CD4-positive, CD25-positive, alpha-beta regulatory T cell (primary cell): ENCODE data around the gene IFNA14. TPM values are rescaled to one million over a fixed set of nuclear protein-coding genes. Genes with fewer than 3 reads are reported as not detected.
A peak's percentile ranks its signal among the peaks of the same experiment; 100 is the strongest.
"Not testable (repeated sequence)": the region's sequence is repeated elsewhere in the genome, so short reads cannot be mapped to it uniquely, and the experiment has no call there.

Experiments used
- ATAC-seq, 2 donors: fragments of 150-1000 bp; cut with Tn5 transposase; one replicate each; pipeline ENCODE4 v1.10.0; 2021; ENCODE audit warnings: low read depth in 2 of 2, moderate number of reproducible peaks in 2 of 2, moderate library complexity in 1 of 2
- DNase-seq, 3 donors: peaks; one replicate each; pipeline versions ENCODE4 v3.0.0 to v3.0.0-alpha.2; 2012 to 2022; ENCODE audit warnings: mixed read lengths in 1 of 3
- H3K27ac ChIP-seq: one replicate; pipeline ENCODE4 v1.7.0; 2013; ENCODE audit warnings: mild to moderate bottlenecking, low read length; ENCODE audit not compliant: insufficient read depth, poor library complexity, severe bottlenecking
- H3K27me3 ChIP-seq: one replicate; pipeline ENCODE4 v1.7.0; 2013; ENCODE audit warnings: low read length; ENCODE audit not compliant: control insufficient read depth, insufficient read depth
- H3K36me3 ChIP-seq: one replicate; pipeline ENCODE4 v1.7.0; 2013; ENCODE audit warnings: mild to moderate bottlenecking, low read length, moderate library complexity; ENCODE audit not compliant: control insufficient read depth, insufficient read depth
- H3K4me1 ChIP-seq: 2 replicates; pipeline ENCODE4 v1.7.0; 2013; ENCODE audit warnings: mild to moderate bottlenecking, low read length; ENCODE audit not compliant: insufficient read depth, control insufficient read depth, poor library complexity, severe bottlenecking
- H3K4me3 ChIP-seq: one replicate; pipeline ENCODE4 v1.7.0; 2013; ENCODE audit warnings: low read depth, mild to moderate bottlenecking, low read length, moderate library complexity
- H3K9me3 ChIP-seq, 2 experiments: 1 replicate in 1 of 2; 2 replicates in 1 of 2; pipeline ENCODE4 v1.7.0; 2013; ENCODE audit warnings: low read length in 2 of 2, mild to moderate bottlenecking in 1 of 2, moderate library complexity in 1 of 2; ENCODE audit not compliant: control insufficient read depth in 2 of 2
- H3K27ac Mint-ChIP-seq, 3 donors: one replicate each; pipeline ENCODE4 v1.8.0; 2020 to 2022; ENCODE audit warnings: mild to moderate bottlenecking in 3 of 3, mixed read lengths in 3 of 3, moderate library complexity in 2 of 3
- H3K27me3 Mint-ChIP-seq: one replicate; pipeline ENCODE4 v1.8.0; 2022; ENCODE audit warnings: mild to moderate bottlenecking, mixed read lengths
- H3K36me3 Mint-ChIP-seq: one replicate; pipeline ENCODE4 v1.8.0; 2020; ENCODE audit warnings: mixed read lengths
- H3K4me1 Mint-ChIP-seq, 4 donors: one replicate each; pipeline ENCODE4 v1.8.0; 2020 to 2022; ENCODE audit warnings: mixed read lengths in 4 of 4, mild to moderate bottlenecking in 1 of 4
- H3K4me3 Mint-ChIP-seq, 4 donors: one replicate each; pipeline ENCODE4 v1.8.0; 2020 to 2022; ENCODE audit warnings: mild to moderate bottlenecking in 4 of 4, mixed read lengths in 4 of 4, moderate library complexity in 3 of 4
- H3K9me3 Mint-ChIP-seq, 7 donors: one replicate each; pipeline ENCODE4 v1.8.0; 2020 to 2022; ENCODE audit warnings: mixed read lengths in 7 of 7, mild to moderate bottlenecking in 3 of 7, moderate library complexity in 2 of 7
- polyA plus RNA-seq, 4 donors: library from polyadenylated mRNA; unstranded; fragments of 300-500 nt; fragmentation: Illumina TruSeq; gene quantifications; one replicate each; pipeline ENCODE4 v1.2.3, GENCODE V29; 2021
- total RNA-seq: library from RNA; stranded (reverse); gene quantifications from one replicate; pipeline ENCODE4 v1.2.3, GENCODE V29; 2022

Gene IFNA14
- total and polyA plus RNA-seq, 5 donors from 2014 or later = not detected

DNA sequence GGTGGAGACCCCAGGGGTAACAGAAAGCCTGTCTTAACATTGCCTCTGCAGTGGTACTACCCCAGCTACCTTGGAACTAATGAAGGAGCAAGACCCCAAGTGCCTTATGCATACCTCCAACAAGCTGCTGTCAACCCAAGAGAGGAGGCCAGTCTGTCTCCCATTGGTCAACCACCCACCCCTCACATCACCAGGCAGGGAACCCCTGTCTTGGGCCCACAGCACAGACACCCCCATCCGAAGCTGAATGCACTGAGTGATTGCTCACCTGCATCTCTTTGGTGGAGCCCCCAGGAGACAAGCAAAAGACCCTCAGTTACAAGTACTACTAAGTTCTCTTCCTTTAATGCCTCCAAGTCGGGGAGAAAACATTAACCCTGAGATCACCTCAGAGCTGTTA, 27.6 kb downstream of the IFNA14 start:
- peaks cover 28% of the 10 kb centered on the region for H3K27me3 Mint-ChIP-seq
- H3K9me3 Mint-ChIP-seq, H3K4me1 Mint-ChIP-seq, H3K4me1 ChIP-seq, H3K27me3 ChIP-seq, H3K4me3 Mint-ChIP-seq, H3K27ac ChIP-seq, H3K4me3 ChIP-seq, DNase-seq, ATAC-seq, H3K36me3 ChIP-seq, H3K9me3 ChIP-seq, H3K36me3 Mint-ChIP-seq, H3K27ac Mint-ChIP-seq: not testable (repeated sequence)

DNA sequence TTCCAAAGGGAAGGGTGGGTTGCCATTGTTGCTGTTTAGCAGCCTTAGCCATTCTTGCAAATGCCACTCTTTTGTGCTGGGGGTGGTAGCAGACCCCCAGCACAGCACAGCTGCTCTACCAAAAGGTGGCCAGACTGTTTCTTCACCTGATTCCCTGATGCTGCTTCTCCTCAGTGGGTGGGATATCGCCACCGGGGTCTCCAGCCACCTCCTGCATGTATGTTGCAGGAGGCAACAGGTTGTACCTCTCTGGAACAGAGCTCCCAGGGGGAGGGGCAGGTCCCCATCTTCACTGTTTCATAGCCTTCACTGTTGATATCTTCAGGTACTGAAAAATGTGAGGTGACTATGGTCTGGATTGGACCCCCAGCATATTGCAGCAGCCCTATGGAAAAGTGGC, 29.0 kb downstream of the IFNA14 start:
- H3K4me3 ChIP-seq, H3K36me3 Mint-ChIP-seq, H3K27ac ChIP-seq, H3K27ac Mint-ChIP-seq, ATAC-seq, H3K9me3 ChIP-seq, DNase-seq, H3K4me3 Mint-ChIP-seq, H3K9me3 Mint-ChIP-seq, H3K4me1 ChIP-seq, H3K36me3 ChIP-seq, H3K27me3 ChIP-seq, H3K4me1 Mint-ChIP-seq: not testable (repeated sequence)
- peaks cover 26% of the 10 kb centered on the region for H3K27me3 Mint-ChIP-seq

DNA sequence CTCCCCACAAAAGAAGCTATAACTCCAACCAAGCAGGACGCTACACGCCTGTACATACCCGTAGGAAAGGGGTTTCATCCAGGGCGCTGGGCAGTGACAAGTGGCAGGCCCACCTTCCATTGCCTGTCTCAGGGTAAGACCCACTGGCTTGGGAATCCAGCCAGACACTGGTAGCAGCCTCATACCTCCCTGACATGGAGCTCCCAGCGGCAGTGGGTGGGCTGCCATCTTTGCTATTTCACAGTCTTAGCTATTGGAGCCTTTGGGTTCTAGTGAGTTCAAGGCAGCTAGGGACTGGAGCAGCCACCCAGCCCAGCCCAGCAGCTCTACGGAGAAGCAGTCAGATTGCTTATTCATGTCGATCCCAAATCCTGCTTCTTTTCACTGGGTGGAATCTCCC, 29.5 kb downstream of the IFNA14 start:
- peaks cover 25% of the 10 kb centered on the region for H3K27me3 Mint-ChIP-seq
- Histone ChIP-seq H3K27ac (no peak overlapping the region), H3K4me1 (no peaks in the 10 kb centered on the region), H3K27me3 (no peaks in the 10 kb centered on the region), H3K9me3 (no peaks in the 10 kb centered on the region), H3K4me3 (no peak overlapping the region), H3K36me3 (no peaks in the 10 kb centered on the region)
- peaks cover 0 to 4% (median 2%) of the 10 kb centered on the region in 4 donors for H3K4me1 Mint-ChIP-seq
- no peak for ATAC-seq
- no peak overlapping the region for H3K4me3 Mint-ChIP-seq
- H3K36me3 Mint-ChIP-seq = no peaks in the 10 kb centered on the region
- H3K9me3 Mint-ChIP-seq = no peaks in the 10 kb centered on the region
- no peak for DNase-seq
- no peak overlapping the region for H3K27ac Mint-ChIP-seq

DNA sequence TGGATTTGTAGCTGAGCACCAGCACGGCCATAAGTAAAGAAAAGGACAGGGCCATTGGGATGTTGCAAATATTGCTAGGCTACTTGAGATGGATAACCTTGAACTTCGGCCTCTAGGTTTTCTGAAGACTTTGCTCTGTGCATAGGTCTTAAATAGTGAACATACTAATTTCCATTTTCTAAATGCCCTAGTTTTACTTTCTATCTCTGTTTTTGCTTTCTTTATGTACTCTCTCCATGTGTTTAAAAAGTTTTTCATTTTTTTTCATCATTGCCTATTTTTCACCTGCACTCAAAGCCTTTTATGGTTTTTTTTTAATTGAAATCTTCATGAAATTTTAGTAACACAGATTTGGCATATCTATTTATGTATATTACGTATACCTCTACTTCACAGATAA, 32.8 kb downstream of the IFNA14 start, which contains the start of gene IFNA10:
Gene IFNA10, minus strand, starts transcription at position 101 of the 400 bp plus-strand sequence. Its CDS starts 46 bp downstream, at position 55.
- H3K4me3 Mint-ChIP-seq, ATAC-seq, DNase-seq: not testable (repeated sequence)

DNA sequence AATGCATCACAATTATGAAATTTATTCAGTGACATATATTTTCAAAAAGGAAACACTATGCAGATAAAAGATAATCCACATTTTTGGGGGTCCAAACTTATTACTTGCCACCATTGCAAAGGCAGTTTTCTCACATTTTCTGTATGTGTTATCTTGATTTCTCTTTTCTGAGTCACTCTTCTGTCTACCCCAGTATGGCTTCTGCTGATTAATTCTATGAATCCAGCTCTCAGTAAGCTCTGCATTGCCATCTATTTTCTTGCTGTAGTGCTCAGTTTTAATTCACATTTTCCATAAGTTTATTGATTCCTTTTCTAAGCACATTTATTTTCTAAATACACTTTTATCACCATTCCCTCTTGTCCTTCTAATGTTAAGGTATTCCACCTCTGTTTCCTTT, 34.6 kb downstream of the IFNA14 start:
- no peaks in the 10 kb centered on the region for H3K36me3 ChIP-seq
- no peak overlapping the region for H3K27ac Mint-ChIP-seq
- peaks cover 0 to 3% (median 0%) of the 10 kb centered on the region in 7 donors for H3K9me3 Mint-ChIP-seq
- no peaks in the 10 kb centered on the region for H3K4me1 ChIP-seq
- no peak overlapping the region for H3K4me3 Mint-ChIP-seq
- peaks cover 2% of the 10 kb centered on the region for H3K27me3 ChIP-seq
- DNase-seq = no peak
- ATAC-seq = no peak
- H3K27me3 Mint-ChIP-seq = peaks cover 24% of the 10 kb centered on the region
- H3K27ac ChIP-seq = no peak overlapping the region
- H3K4me1 Mint-ChIP-seq = no peaks in the 10 kb centered on the region
- no peak overlapping the region for H3K4me3 ChIP-seq
- no peaks in the 10 kb centered on the region for H3K36me3 Mint-ChIP-seq
- H3K9me3 ChIP-seq = no peaks in the 10 kb centered on the region

More for the DNA sequence above, 32.8 kb downstream of the IFNA14 start, which contains the start of gene IFNA10:
- H3K4me1 Mint-ChIP-seq, H3K36me3 Mint-ChIP-seq, H3K9me3 ChIP-seq, H3K4me1 ChIP-seq, H3K27me3 ChIP-seq, H3K27ac Mint-ChIP-seq, H3K36me3 ChIP-seq, H3K27ac ChIP-seq, H3K4me3 ChIP-seq, H3K9me3 Mint-ChIP-seq: not testable (repeated sequence)
- peaks cover 20% of the 10 kb centered on the region for H3K27me3 Mint-ChIP-seq

DNA sequence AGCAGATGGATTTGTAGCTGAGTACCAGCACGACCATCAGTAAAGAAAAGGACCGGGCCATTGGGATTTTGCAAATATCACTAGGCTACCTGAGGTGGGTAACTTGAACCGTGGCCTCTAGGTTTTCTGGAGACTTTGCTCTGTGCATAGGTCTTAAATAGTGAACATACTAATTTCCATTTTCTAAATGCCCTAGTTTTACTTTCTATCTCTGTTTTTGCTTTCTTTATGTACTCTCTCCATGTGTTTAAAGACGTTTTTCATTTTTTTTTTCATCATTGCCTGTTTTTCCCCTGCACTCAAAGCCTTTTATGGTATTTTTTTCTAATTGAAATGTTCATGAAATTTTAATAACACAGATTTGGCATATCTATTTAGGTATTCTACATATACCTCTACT, 37.7 kb downstream of the IFNA14 start, which contains the start of gene IFNA7:
Gene IFNA7, minus strand, starts transcription at position 101 of the 400 bp plus-strand sequence. Its CDS starts 40 bp downstream, at position 61.
- not testable (repeated sequence) for ATAC-seq, H3K36me3 ChIP-seq, H3K9me3 ChIP-seq, H3K9me3 Mint-ChIP-seq, H3K4me1 ChIP-seq, H3K27ac Mint-ChIP-seq, H3K4me3 Mint-ChIP-seq, H3K4me3 ChIP-seq, H3K4me1 Mint-ChIP-seq, H3K27ac ChIP-seq, H3K36me3 Mint-ChIP-seq, H3K27me3 ChIP-seq, DNase-seq
- peaks cover 23% of the 10 kb centered on the region for H3K27me3 Mint-ChIP-seq

DNA sequence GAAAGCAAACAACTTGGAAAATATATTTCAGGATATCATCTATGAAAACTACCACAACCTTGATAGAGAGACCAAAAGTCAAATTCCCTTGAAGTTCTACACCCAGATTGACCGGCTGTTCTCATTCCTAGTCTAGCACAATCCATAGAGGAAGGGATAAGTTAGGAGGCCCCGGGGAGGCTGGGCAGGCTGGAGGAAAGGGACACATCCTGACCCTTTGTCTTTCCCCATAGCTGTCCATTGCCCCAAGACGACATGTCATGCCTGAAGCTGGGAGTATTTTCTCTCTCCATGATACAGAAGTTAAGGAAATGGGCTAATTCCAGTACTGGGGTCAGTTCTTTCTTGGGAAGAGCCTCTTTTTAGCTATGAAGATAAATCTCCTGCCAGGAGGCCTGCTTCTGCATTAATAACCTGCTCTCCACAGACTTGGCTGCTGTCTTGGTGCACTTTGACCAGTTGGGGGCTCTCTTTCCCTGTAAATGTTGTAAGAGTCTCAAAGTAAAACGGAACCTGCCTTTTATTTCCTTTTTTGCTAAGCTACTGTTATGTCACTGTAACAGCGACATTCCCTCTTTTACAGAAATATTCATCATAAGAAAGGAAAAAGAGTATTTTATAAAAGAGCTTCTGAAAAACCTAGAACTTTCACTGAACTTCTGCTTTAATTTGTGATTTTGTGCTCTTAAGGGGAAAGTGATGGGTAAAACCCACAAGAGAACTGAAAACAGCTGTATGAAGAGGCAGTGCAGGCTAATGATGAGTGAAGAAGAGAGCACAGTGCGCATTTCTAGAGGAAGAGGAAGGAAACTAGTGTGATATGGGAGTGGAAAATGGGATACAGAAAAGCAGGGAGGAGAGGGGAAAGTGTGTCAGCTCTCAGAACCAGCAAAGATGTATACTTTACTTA, 44.7 kb downstream of the IFNA14 start:
- ATAC-seq (peak; percentile 71 to 73), DNase-seq (peak; percentile 4 to 39 (median 38))
- not testable (repeated sequence) for H3K4me3 ChIP-seq, H3K4me1 ChIP-seq, H3K27me3 ChIP-seq, H3K36me3 Mint-ChIP-seq, H3K9me3 ChIP-seq, H3K27me3 Mint-ChIP-seq, H3K4me1 Mint-ChIP-seq, H3K9me3 Mint-ChIP-seq, H3K27ac ChIP-seq, H3K36me3 ChIP-seq
- Mint-ChIP-seq H3K27ac (peak overlapping the region in 2 of 3 donors; percentile 15 to 39), H3K4me3 (peak overlapping the region in 3 of 4 donors; percentile 5 to 72 (median 27))
